GM18858 (cell line): ENCODE data around the gene STAC2.

Experiments
- ATAC-seq: cut with Tn5 transposase; IDR thresholded peaks from one replicate; pipeline ENCODE4 v1.9.1; 2021; ENCODE audit not compliant: unreplicated experiment

STAC2 gene

DNA sequence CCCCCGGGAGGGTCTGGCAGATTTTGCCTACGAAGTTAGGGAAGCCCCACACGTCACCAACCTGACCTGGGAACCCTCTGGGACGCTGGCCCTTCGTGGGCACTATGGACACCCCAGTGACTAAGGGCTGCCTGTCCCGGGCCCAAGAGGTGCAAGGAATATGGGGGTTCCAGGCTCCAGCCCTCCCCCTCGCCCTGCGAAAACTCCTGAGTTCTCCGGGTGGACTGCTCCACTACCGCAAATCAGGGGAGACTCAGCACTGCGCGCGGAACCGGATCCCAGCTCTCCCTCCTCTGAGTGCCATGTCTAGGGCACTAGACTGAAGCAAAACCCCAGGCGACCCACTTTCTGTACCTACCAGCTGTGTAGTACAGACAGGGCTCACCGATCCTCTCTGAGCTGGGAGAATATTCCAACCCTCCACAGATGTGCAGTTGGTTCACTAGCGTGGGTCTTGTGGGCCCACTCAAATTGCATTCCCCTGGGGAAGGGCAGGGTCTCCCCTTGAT lies 59.9 kb downstream of the STAC2 start, which contains the start of gene ARL5C:
TSS of gene ARL5C (minus strand) at position 321 of the 509 bp plus-strand sequence. CDS start 401 bp downstream, outside the sequence.
- no peak for ATAC-seq

GRCh38 chr17:39165178-39165840 lies 60.4 kb downstream of the STAC2 start:
- no peak for ATAC-seq

DNA sequence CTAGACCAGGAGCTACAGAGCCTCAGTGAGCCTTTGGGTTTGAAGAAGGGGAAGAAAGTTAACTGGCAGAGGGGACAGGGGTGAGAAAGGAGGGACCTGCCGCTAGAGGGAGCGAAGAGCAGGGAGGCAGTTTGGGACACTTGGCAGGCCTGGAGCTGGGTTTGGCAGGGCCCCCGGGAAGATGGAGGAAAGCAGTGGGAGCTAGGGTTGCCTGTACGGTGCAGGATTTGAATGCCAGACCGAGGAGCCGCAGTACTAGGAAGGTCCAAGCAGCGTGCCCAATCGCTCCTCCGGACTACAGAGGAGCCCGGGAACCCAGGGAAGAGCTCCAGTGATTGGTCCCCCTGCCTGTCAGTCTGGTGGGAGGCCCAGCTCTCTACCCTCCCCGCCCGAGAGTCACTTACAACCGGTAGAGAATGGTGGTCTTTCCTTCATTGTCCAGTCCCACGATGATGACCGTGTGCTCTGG lies 61.0 kb downstream of the STAC2 start:
- ATAC-seq: no peak

DNA sequence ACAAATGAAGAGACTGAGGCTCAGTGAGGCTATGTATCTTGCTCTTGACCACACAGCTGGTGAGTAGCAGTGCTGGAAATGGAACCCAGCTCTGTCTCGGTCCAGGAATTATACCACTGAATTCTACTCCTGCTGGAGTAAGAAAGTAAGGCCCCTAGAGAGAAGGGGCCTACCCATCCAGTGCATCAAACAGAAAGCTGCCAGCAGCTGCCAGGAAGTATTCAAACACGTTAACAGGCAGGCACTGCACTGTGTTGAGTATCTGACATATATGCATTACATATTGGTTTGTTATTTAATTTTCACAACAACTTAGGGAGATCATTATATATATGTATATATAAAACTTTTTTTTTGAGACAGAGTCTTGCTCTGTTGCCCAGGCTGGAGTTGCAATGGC lies 63.8 kb downstream of the STAC2 start:
- no peak for ATAC-seq
